ENCODE results near the gene DHX16.
"Not testable (repeated sequence)": the region's sequence is repeated elsewhere in the genome, so short reads cannot be mapped to it uniquely, and the experiment has no call there.

Gene DHX16

DNA sequence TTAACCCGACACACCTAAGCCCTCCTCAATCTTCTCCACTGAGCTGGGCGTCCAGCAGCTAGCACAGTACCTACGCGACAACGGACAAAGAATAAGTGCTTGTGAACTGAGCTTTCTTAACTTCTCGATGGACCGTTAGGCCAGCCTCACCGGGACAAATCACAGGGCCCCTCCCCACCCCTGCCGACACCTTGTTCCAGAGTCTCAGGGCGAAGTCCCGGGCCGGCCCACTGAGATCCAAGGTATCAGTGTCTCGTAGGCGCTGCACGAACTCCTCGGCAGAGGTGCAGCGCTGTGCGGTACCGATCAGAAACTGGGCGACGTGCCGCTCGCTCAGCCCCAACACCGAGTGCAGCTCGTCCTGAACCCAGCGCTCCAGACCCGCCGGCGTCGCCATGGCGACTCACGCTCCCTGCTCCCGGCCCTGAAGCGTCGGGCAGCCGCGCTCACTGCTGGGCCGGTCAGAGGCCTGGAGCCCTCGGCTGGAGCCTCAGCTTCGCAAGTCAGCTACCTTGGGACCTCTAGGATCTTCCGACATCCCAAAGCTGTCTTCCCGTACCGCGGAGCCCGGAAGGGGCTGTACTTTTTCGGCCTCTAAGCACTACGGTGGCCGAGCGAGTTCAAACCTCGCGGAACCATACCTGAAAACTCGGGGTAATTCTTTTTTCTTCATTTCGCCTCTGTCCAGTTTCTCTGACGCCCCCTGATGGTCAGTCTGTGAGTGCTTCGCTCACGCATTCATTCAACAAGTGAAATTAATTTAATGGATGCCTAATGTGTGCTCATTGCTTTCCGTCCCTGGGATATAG, at the start of gene DHX16:
Gene DHX16, minus strand, starts transcription at position 562 of the 809 bp plus-strand sequence. Its CDS starts 165 bp downstream, at position 397.
- peak; percentile 97 to 99 (median 97) for DNase-seq

GRCh38 chr6:30722025-30722279, 49.1 kb upstream of the DHX16 start:
- DNase-seq = peak; percentile 86 to 90 (median 88)

- DNase-seq = peak; percentile 99 to 100 (median 100)
Measured at GRCh38 chr6:30721198-30722024, 48.6 kb upstream of the DHX16 start.

- peak; percentile 65 to 80 (median 71) for DNase-seq
Measured at GRCh38 chr6:30720738-30721197, 48.0 kb upstream of the DHX16 start.

- DNase-seq = peak; percentile 98 to 99 (median 99)
Measured at GRCh38 chr6:30719791-30720737, 47.3 kb upstream of the DHX16 start, which contains the start of gene TUBB. Gene TUBB (plus strand): TSS chr6:30720352. CDS start chr6:30720507, 155 bp downstream.

DNA sequence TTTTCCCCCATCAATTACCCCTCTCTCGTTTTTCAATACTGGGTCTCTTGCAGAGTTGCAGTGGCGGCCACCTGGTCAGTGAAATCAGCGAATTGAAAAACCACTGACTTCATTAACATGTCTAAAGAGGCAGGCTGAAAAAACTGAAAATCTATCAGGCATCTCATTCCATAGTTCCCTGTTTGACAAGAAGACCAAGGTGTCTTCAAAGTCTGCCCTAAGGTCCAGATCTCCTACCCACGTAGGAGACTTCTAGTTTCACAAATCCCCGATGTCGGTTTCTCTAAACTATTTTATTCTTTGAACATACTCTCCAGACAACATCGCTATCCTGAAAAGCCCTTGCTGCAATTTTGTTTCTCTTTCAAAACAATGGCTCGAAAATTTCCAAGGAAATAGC, 46.5 kb upstream of the DHX16 start:
- no peak for DNase-seq

DNA sequence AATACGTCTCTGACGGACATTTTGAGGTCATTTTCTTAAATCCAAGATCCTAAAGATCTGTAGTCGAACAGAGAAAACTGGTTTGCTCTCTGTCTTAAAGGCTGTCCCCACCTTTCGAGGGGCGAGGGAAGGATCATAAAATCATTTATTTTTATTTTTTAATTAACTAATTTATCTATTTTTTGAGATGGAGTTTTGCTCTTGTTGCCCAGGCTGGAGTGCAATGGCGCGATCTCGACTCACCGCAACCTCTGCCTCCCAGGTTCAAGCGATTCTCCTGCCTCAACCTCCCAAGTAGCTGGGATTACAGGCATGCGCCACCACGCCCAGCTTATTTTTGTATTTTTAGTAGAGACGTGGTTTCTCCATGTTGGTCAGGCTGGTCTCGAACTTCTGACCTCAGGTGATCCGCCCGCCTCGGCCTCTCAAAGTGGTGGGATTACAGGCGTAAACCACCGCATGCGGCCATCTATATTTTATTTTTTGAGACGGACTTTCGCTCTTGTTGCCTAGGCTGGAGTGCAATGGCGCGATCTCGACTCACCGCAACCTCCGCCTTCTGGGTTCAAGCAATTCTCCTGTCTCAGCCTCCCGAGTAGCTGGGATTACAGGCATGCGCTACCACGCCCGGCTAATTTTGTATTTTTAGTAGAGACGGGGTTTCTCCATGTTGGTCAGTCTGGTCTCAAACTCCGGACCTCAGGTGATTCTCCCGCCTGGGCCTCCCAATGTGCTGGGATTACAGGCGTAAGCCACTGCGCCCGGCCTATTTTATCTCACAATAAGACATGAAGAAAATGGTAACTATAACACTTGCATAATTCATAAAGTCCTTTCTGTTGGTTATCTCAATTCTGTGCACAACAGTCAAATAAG, 45.3 kb upstream of the DHX16 start:
- not testable (repeated sequence) for DNase-seq

DNA sequence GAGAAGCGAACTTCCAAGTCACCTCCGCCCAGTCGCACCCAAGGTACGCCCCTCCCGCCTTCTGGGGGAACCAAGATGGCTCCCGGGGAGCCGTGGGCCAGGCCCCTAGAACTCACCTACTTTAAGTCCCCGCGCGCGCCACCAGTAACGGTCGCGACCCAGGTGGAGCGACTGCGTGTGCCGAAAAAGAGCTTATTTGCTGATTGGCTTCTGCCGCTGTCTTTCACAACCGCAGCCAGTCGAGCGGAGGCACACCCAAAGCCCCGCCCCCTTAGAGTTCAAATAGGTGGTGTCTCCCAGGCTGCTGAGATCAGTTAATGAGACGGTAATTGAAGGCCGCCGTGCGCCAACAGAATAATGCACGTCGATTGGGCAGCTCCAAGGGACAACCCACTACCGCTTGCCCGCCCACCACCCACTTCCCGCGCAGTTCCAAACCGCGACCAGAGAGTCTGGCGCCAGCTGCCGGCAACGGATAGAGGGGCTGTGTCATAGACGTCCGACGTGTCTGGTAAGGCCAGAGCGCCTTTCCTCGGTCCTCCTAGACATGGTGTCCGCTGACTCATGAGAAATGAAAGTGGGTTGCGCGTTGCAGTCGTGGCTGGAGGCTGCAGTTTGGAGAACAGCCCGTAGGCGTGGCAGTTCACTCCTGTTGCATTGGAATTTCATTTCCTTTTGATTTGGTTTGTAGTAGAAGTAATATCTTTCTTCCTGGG, 44.5 kb upstream of the DHX16 start, which contains the start of gene MDC1:
Gene MDC1, minus strand, starts transcription at position 153 of the 716 bp plus-strand sequence. CDS start 2,106 bp downstream, outside the sequence.
- DNase-seq = peak; percentile 98 to 100 (median 100)

DNA sequence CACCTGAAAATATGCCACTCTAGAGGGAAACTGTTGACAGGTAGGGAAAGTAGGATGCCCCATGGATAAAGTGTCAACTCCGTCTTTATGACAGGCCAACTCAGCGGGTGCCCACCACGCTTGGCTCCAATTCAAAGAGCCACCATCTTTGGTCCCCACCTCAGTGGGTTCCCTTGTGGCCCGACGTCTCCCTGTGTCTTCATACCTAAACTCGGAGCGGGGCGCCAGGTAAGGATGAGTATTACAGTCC, 44.0 kb upstream of the DHX16 start:
- no peak for DNase-seq

DNA sequence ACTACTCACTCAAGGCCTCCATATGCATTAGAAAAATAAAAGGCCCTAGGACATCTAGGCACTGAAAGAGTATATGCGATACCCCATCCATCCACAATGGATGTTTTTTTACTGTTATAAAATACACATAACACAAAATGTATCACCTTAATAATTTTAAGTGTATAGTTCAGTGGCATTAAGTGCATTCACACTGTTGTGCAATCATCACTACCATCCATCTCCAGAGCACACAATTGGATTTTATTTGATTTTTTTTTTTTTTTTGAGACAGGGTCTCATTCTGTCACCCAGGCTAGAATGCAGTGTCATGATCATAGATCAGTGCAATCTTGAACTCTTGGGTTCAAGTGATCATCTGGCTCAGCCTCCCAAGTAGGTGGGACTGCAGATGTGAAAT, 41.5 kb upstream of the DHX16 start:
- no peak for DNase-seq

- DNase-seq = no peak
Measured at GRCh38 chr6:30712441-30712945, 39.7 kb upstream of the DHX16 start.

DNA sequence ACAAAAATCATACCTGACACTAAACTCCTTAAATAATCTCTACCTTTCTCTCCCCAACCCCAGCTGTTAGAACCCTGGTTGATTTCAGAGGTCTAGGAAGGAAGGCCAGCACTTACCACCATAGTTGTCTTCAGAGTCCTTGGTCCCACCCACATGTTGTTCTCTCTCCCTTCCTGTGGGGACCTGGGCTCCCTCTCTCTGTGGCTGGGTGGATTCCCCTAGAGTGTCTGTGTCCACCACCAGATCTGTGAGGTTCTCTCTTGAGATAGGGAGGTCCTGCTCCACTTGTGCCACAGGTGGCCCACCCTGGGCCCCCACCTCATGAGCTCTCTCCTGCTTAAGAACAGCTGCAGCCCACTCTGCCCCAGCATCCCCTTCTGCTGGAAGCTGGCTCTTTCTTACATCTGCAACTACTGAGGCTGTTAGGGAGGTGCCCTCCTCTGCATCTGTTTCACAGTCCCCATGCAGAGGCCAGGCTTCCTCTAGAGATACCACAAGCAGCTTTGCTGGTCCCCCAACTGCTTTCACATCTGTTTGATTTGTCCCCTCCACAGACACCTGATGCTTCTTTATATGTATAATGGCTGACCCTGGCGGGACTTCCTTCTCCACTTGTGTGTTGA, 39.1 kb upstream of the DHX16 start:
- DNase-seq = no peak

DNA sequence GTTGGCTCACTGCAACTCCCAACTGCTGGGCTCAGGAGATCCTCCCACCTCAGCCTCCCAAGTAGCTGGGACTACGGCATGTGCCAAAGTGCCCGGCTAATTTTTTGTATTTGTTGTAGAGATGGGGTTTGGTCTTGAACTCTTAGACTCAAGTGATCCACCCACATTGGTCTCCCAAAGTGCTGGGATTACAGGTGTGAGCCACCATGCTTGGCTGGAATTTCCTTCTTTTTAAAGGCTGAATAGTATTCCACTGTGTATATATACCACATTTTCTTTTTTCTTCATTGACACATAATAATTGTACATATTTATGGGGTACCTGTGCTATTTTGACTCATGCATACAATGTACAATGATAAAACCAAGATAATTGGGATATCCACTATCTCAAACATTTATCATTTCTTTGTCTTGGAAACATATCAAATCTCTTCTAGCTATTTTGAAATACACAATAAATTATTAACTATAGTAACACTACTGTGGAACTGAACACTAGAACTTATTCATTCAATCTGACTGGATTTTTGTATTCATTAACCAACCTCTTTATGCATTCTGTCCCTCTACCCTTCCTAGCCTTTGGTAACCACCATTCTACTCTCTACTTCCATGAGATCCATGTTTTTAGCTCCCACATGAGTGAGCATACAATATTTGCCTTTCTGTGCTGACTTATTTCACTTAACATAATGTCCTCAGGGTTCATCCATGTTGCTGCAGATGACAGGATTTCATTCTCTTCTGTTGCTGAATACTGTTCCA, 36.5 kb upstream of the DHX16 start:
- no peak for DNase-seq

- DNase-seq = no peak
Measured at GRCh38 chr6:30707281-30707850, 34.6 kb upstream of the DHX16 start.

- DNase-seq = no peak
Measured at GRCh38 chr6:30705620-30706019, 32.8 kb upstream of the DHX16 start.

GRCh38 chr6:30703821-30704220, 31.0 kb upstream of the DHX16 start:
- peak in 2 of 3 donors; percentile 41 to 44 for DNase-seq

GRCh38 chr6:30703011-30703410, 30.2 kb upstream of the DHX16 start:
- DNase-seq = no peak

DNA sequence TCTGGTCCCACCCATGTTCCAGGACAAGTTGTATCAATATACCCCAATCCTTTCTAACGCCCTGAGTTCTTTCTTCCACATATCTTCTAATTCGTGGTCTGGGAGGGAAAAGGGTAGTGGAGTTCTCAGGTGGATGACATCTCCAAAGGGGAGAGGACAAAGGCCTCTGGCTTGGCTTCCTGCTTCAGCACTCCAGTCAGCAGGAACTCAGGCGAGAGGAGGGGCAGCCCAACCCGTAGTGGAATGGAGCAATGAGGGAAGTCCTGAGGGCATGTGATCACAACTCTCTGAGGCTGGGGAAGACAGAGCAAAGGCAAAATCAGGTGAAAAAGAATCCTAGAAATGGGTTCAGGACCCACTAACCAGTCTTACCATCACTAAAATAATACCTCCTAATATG, 27.5 kb upstream of the DHX16 start:
- DNase-seq = peak; percentile 65 to 81 (median 77)

DNA sequence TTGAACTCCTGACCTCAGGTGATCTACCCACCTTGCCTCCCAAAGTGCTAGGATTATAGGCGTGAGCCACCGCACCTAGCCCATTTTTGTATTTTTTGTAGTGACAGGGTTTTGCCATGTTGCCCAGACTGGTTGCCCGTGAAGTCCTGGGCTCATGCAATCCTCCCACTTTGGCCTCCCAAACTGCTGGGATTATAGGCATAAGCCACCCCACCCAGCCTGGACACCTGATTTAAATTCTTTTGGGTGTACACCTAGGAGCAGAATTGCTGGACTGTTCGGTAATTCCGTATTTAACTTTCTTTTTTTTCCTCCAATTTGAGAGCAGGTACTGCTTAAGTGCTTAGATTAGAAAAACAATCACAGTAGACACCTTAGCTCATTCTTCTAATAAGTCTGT, 23.6 kb upstream of the DHX16 start:
- no peak for DNase-seq

Measured in suppressor macrophage treated with lipopolysaccharide for 1 hour (primary cell).